ENCODE data around the gene DNAH1. TPM values are rescaled to one million over a fixed set of nuclear protein-coding genes. Genes with fewer than 3 reads are reported as not detected.

DNAH1 gene
- polyA plus RNA-seq, 1 donor (not counting 4 experiments of a cell fraction or from before 2014, with no cell fraction given), result 0.33 TPM

GRCh38 chr3:52398670-52399081, 82.6 kb downstream of the DNAH1 start:
- Histone ChIP-seq H3K4me1 (ENCODE audit: control insufficient read depth, extremely low read depth, insufficient read depth, low read length) (peaks cover 7% of the 10 kb centered on the region), H3K4me2 (ENCODE audit: control insufficient read depth, extremely low read depth, insufficient read depth, low read depth, low read length) (no peak overlapping the region), H3K9ac (ENCODE audit: control insufficient read depth, extremely low read depth, insufficient read depth, low read length) (no peak overlapping the region), H3K79me2 (ENCODE audit: control insufficient read depth, insufficient read depth, low read length) (peaks cover 8% of the 10 kb centered on the region), H3K4me3 (ENCODE audit: control insufficient read depth in 2 of 3, extremely low read depth in 1 of 3, insufficient read depth in 2 of 3, low read depth in 1 of 3, low read length in 3 of 3) (no peak overlapping the region), H3K9me3 (ENCODE audit: control insufficient read depth, low read depth, low read length) (no peaks in the 10 kb centered on the region), H4K20me1 (ENCODE audit: control insufficient read depth, extremely low read depth, insufficient read depth, low read length) (no peaks in the 10 kb centered on the region), H3K9me1 (ENCODE audit: control insufficient read depth, extremely low read depth, insufficient read depth, low read length) (peaks cover 3% of the 10 kb centered on the region), H3K27ac (ENCODE audit: control insufficient read depth, insufficient read depth, low read length) (no peak overlapping the region), H2AFZ (ENCODE audit: control insufficient read depth, low read length) (no peak overlapping the region), H3K36me3 (ENCODE audit: control insufficient read depth in 2 of 2, extremely low read depth in 1 of 2, insufficient read depth in 2 of 2, low read length in 2 of 2) (peaks cover 29 to 39% of the 10 kb centered on the region in 2 experiments), H3K27me3 (ENCODE audit: control insufficient read depth, extremely low read depth, insufficient read depth, low read length) (peaks cover 5% of the 10 kb centered on the region)
- dilution Hi-C loops (cut with MboI; ENCODE audit: extremely low pct_ligation_motif_present, low sequenced_read_pairs), result no loop called here
- FAIRE-seq, result no peak
- no peak for DNase-seq (ENCODE audit: low read depth, low spot score)
- TF ChIP-seq EZH2 (IDR thresholded peaks at IDR 0.05; ENCODE audit: low read length) (no peak), CTCF (optimal IDR thresholded peaks at IDR 0.05 in 1 of 3, IDR thresholded peaks at IDR 0.05 in 1 of 3, conservative IDR thresholded peaks at IDR 0.05 in 1 of 3; ENCODE audit: extremely low read depth in 1 of 3, insufficient read depth in 2 of 3, low read length in 3 of 3) (no peak)

- Histone ChIP-seq H4K20me1 (ENCODE audit: control insufficient read depth, extremely low read depth, insufficient read depth, low read length) (no peaks in the 10 kb centered on the region), H3K9me3 (ENCODE audit: control insufficient read depth, low read depth, low read length) (no peaks in the 10 kb centered on the region), H3K79me2 (ENCODE audit: control insufficient read depth, insufficient read depth, low read length) (peaks cover 8% of the 10 kb centered on the region), H3K36me3 (ENCODE audit: control insufficient read depth in 2 of 2, extremely low read depth in 1 of 2, insufficient read depth in 2 of 2, low read length in 2 of 2) (peaks cover 31 to 44% of the 10 kb centered on the region in 2 experiments), H3K9ac (ENCODE audit: control insufficient read depth, extremely low read depth, insufficient read depth, low read length) (no peak overlapping the region), H2AFZ (ENCODE audit: control insufficient read depth, low read length) (no peak overlapping the region), H3K4me2 (ENCODE audit: control insufficient read depth, extremely low read depth, insufficient read depth, low read depth, low read length) (no peak overlapping the region), H3K9me1 (ENCODE audit: control insufficient read depth, extremely low read depth, insufficient read depth, low read length) (peaks cover 3% of the 10 kb centered on the region), H3K27me3 (ENCODE audit: control insufficient read depth, extremely low read depth, insufficient read depth, low read length) (peaks cover 5% of the 10 kb centered on the region), H3K4me3 (ENCODE audit: control insufficient read depth in 2 of 3, extremely low read depth in 1 of 3, insufficient read depth in 2 of 3, low read depth in 1 of 3, low read length in 3 of 3) (no peak overlapping the region), H3K4me1 (ENCODE audit: control insufficient read depth, extremely low read depth, insufficient read depth, low read length) (peaks cover 12% of the 10 kb centered on the region), H3K27ac (ENCODE audit: control insufficient read depth, insufficient read depth, low read length) (no peak overlapping the region)
- DNase-seq (ENCODE audit: low read depth, low spot score) (no peak), FAIRE-seq (no peak)
- TF ChIP-seq CTCF (optimal IDR thresholded peaks at IDR 0.05 in 1 of 3, IDR thresholded peaks at IDR 0.05 in 1 of 3, conservative IDR thresholded peaks at IDR 0.05 in 1 of 3; ENCODE audit: extremely low read depth in 1 of 3, insufficient read depth in 2 of 3, low read length in 3 of 3) (no peak), EZH2 (IDR thresholded peaks at IDR 0.05; ENCODE audit: low read length) (no peak)
- dilution Hi-C loops (cut with MboI; ENCODE audit: extremely low pct_ligation_motif_present, low sequenced_read_pairs), result no loop called here
Measured at GRCh38 chr3:52399131-52399530, 83.0 kb downstream of the DNAH1 start.

All from keratinocyte (primary cell).